ENCODE results near the gene CEP89.

- TF ChIP-seq EZH2 (IDR thresholded peaks at IDR 0.05; ENCODE audit: borderline replicate concordance, low read depth, low read length, severe bottlenecking) (no peak), CTCF (IDR thresholded peaks at IDR 0.05; ENCODE audit: borderline replicate concordance, extremely low read depth, low read length, poor library complexity, severe bottlenecking) (no peak)
Measured at GRCh38 chr19:32910874-32911273, 60.9 kb downstream of the CEP89 start.

All from DND-41 (cell line).